ENCODE data around the gene CDYL. TPM values are rescaled to one million over a fixed set of nuclear protein-coding genes. Genes with fewer than 3 reads are reported as not detected.

Gene CDYL
- total and polyA plus RNA-seq, 4 donors, result 3.3 to 25.4 (median 11.0) TPM

- no peak overlapping the region for H3K27ac ChIP-seq (ENCODE audit: low read depth in 1 of 2, low read length in 2 of 2)
- DNase-seq (ENCODE audit: low spot score), result no peak
- no peaks in the 10 kb centered on the region for H3K27me3 ChIP-seq (ENCODE audit: control insufficient read depth in 4 of 4, insufficient read depth in 4 of 4, low read length in 3 of 4)
- no peak overlapping the region for H3K9ac ChIP-seq (ENCODE audit: low read depth in 1 of 2, low read length in 2 of 2)
- no peak overlapping the region for H3K4me3 ChIP-seq (ENCODE audit: low read depth in 1 of 3, low read length in 3 of 3)
- TF ChIP-seq GABPA (IDR thresholded peaks at IDR 0.05 in 1 of 2, conservative IDR thresholded peaks at IDR 0.05 in 1 of 2) (no peak), FOXA1 (IDR thresholded peaks at IDR 0.05) (no peak), EGR1 (IDR thresholded peaks at IDR 0.05; ENCODE audit: low read depth in 2 of 2) (no peak), RXRA (IDR thresholded peaks at IDR 0.05) (no peak), JUND (IDR thresholded peaks at IDR 0.05) (no peak), REST (IDR thresholded peaks at IDR 0.05) (no peak), HNF4A (conservative IDR thresholded peaks at IDR 0.05) (no peak), YY1 (IDR thresholded peaks at IDR 0.05) (no peak), RAD21 (IDR thresholded peaks at IDR 0.05) (no peak), MAX (IDR thresholded peaks at IDR 0.05) (no peak)
- no peaks in the 10 kb centered on the region for H3K36me3 ChIP-seq (ENCODE audit: control insufficient read depth in 4 of 4, insufficient read depth in 3 of 4, low read depth in 1 of 4, low read length in 3 of 4)
- H3K9me3 ChIP-seq (ENCODE audit: control insufficient read depth in 4 of 4, low read length in 3 of 4), result no peaks in the 10 kb centered on the region
- WGBS, result 85% methylated on average over 2 of the region's 2 CpGs
- H3K4me1 ChIP-seq (ENCODE audit: control insufficient read depth in 4 of 4, insufficient read depth in 4 of 4, low read length in 3 of 4), result peaks cover 0 to 5% (median 1%) of the 10 kb centered on the region in 4 donors
Observed at GRCh38 chr6:4814987-4815386, 38.8 kb downstream of the CDYL start.

- no peaks in the 10 kb centered on the region for H3K36me3 ChIP-seq (ENCODE audit: control insufficient read depth in 4 of 4, insufficient read depth in 3 of 4, low read depth in 1 of 4, low read length in 3 of 4)
- peaks cover 0 to 3% (median 1%) of the 10 kb centered on the region in 4 donors for H3K4me1 ChIP-seq (ENCODE audit: control insufficient read depth in 4 of 4, insufficient read depth in 4 of 4, low read length in 3 of 4)
- no peak overlapping the region for H3K27ac ChIP-seq (ENCODE audit: low read depth in 1 of 2, low read length in 2 of 2)
- H3K9me3 ChIP-seq (ENCODE audit: control insufficient read depth in 4 of 4, low read length in 3 of 4), result no peaks in the 10 kb centered on the region
- DNase-seq (ENCODE audit: low spot score), result no peak
- WGBS, result 93% methylated on average over 2 of the region's 2 CpGs
- no peaks in the 10 kb centered on the region for H3K27me3 ChIP-seq (ENCODE audit: control insufficient read depth in 4 of 4, insufficient read depth in 4 of 4, low read length in 3 of 4)
- H3K9ac ChIP-seq (ENCODE audit: low read depth in 1 of 2, low read length in 2 of 2), result no peak overlapping the region
- no peak overlapping the region for H3K4me3 ChIP-seq (ENCODE audit: low read depth in 1 of 3, low read length in 3 of 3)
- TF ChIP-seq EGR1 (IDR thresholded peaks at IDR 0.05; ENCODE audit: low read depth in 2 of 2) (no peak), ATF3 (IDR thresholded peaks at IDR 0.05) (no peak), MAX (IDR thresholded peaks at IDR 0.05) (no peak), FOXA1 (IDR thresholded peaks at IDR 0.05) (no peak), GABPA (IDR thresholded peaks at IDR 0.05 in 1 of 2, conservative IDR thresholded peaks at IDR 0.05 in 1 of 2) (no peak)
Observed at GRCh38 chr6:4815584-4815983, 39.4 kb downstream of the CDYL start.

- peaks cover 0 to 2% (median under 1%) of the 10 kb centered on the region in 4 donors for H3K4me1 ChIP-seq (ENCODE audit: control insufficient read depth in 4 of 4, insufficient read depth in 4 of 4, low read length in 3 of 4)
- H3K9me3 ChIP-seq (ENCODE audit: control insufficient read depth in 4 of 4, low read length in 3 of 4), result no peaks in the 10 kb centered on the region
- no peak overlapping the region for H3K4me3 ChIP-seq (ENCODE audit: low read depth in 1 of 3, low read length in 3 of 3)
- WGBS, result 98% methylated on average over 2 of the region's 2 CpGs
- no peak for DNase-seq (ENCODE audit: low spot score)
- no peak overlapping the region for H3K9ac ChIP-seq (ENCODE audit: low read depth in 1 of 2, low read length in 2 of 2)
- H3K36me3 ChIP-seq (ENCODE audit: control insufficient read depth in 4 of 4, insufficient read depth in 3 of 4, low read depth in 1 of 4, low read length in 3 of 4), result no peaks in the 10 kb centered on the region
- no peak overlapping the region for H3K27ac ChIP-seq (ENCODE audit: low read depth in 1 of 2, low read length in 2 of 2)
- no peaks in the 10 kb centered on the region for H3K27me3 ChIP-seq (ENCODE audit: control insufficient read depth in 4 of 4, insufficient read depth in 4 of 4, low read length in 3 of 4)
- TF ChIP-seq CTCF (IDR thresholded peaks at IDR 0.05; ENCODE audit: low read depth, low read length, missing input control) (no peak), NR2F2 (IDR thresholded peaks at IDR 0.05) (no peak), ATF3 (IDR thresholded peaks at IDR 0.05) (no peak), HNF4G (IDR thresholded peaks at IDR 0.05) (no peak), MAX (IDR thresholded peaks at IDR 0.05) (no peak), ZBTB33 (IDR thresholded peaks at IDR 0.05) (no peak), TAF1 (conservative IDR thresholded peaks at IDR 0.05) (no peak), HNF4A (conservative IDR thresholded peaks at IDR 0.05) (no peak), EGR1 (IDR thresholded peaks at IDR 0.05; ENCODE audit: low read depth in 2 of 2) (no peak), GABPA (IDR thresholded peaks at IDR 0.05 in 1 of 2, conservative IDR thresholded peaks at IDR 0.05 in 1 of 2) (no peak), FOXA1 (IDR thresholded peaks at IDR 0.05) (no peak), RXRA (IDR thresholded peaks at IDR 0.05) (no peak), YY1 (IDR thresholded peaks at IDR 0.05) (no peak), FOXA2 (IDR thresholded peaks at IDR 0.05) (no peak)
Observed at GRCh38 chr6:4816904-4817303, 40.7 kb downstream of the CDYL start.

All from liver (tissue), 9 donors.